HG02938 (cell line): ENCODE data around the gene ERC2.
"Not testable (repeated sequence)": the region's sequence is repeated elsewhere in the genome, so short reads cannot be mapped to it uniquely, and the experiment has no call there.

Source experiments
- ATAC-seq: cut with Tn5 transposase; IDR thresholded peaks from one replicate; pipeline ENCODE4 v1.9.1; 2021; ENCODE audit warnings: mild to moderate bottlenecking, moderate library complexity; ENCODE audit not compliant: unreplicated experiment

Gene ERC2

DNA sequence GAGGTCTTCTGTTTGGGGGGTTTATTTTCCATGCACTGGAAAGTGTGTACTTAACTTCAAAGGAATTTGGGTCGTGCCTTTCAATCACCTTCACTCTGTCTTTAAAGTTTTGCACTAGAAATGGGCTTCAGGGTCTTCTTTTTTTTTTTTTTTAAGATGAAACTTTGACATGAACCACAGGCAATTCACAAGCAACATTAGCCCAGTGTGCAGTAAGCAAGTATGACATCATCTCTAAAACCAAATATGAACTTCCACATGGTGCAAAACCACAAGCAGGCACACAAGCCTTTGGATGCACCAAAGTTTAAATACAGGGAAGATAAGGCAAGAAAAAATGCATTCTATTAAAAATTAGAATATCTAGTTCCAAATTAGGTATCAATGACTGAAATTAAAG lies 381.9 kb downstream of the ERC2 start:
- no peak for ATAC-seq

DNA sequence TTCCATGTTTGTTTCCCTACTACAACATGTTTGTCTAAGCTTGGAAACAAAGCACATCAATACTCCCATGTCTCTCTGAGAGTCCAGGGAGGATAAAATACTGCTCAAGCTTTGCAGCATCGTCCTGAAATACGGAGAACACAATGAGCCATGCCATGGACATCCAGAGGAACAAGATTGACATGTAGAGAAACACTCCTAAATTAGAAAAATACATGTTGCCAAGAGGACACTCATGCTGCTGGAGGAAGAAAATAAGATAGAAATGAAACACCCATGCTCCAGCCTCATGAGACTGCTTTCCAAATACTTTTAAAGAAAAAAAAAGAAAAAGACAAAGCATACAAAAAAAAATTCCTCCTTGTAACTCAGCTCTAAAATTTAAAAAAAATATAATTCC lies 387.0 kb downstream of the ERC2 start:
- no peak for ATAC-seq

DNA sequence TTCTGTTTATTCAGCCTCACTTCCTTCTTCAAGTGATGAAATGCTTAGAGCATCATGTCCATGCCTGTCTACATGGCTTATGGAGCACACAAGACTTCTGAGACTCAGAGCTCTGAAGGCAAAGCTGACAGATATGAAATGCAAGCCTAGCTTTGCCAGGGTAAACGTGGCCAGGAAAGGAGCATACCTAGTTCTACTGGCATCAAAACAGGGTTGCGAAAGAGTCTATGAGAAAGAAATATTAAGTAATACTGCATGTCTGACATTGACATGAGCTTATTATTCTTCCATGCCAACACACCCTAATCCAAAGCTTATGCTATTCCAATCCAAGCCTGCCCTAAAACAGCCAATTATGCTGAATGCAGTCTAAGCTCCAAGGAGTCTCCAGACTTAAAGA lies 391.5 kb downstream of the ERC2 start:
- ATAC-seq, result no peak

DNA sequence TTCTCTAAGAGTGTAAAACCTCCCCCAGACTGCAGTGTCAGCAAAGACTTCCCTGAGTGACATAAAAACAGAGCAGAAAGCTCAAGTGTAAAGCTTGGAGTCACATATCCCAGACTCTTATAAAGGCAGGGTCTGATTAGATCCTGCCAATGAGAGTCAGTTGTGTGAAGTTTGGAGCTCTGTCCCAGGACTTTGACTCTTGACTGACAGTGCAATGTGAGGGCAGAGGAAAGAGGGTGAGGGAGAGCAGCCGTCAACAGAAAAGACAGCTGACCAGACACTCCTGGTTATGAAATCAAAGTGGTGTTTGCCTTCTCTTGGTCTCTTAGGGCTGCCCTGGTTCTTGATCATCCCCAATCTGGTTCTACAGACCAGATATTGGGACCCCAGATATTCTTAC lies 393.2 kb downstream of the ERC2 start:
- ATAC-seq, result no peak

DNA sequence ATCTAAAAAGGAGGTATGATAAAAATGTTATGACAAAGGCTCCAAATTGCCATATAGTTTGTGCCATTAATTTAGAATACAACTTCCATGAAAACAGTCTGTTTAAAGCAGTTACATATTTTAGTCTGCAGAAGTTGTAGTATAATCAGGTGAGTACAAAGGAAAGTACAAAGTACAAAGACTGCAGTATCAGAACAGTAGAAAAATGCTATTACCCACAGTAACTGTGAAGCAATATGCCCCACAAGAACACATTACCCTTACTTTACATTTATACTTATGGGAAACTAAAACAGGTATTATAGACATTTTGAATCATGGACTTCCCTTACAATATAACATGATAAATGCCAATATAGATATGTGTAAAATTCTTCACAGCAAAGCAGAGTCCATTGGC lies 398.5 kb downstream of the ERC2 start:
- ATAC-seq, result no peak

DNA sequence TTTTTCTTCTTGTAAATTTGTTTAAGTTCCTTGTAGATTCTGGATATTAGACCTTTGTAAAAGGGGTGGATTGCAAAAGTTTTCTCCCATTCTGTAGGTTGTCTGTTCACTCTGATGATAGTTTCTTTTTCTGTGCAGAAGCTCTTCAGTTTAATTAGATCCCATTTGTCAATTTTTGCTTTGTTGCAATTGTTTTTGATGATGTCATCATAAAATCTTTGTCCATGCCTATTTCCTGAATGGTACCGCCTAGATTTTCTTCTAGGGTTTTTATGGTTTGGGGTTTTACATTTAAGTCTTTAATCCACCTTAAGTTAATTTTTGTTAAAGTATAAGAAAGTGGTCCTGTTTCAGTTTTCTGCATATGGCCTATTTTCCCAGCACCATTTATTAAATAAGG lies 401.9 kb downstream of the ERC2 start:
- ATAC-seq, result not testable (repeated sequence)

DNA sequence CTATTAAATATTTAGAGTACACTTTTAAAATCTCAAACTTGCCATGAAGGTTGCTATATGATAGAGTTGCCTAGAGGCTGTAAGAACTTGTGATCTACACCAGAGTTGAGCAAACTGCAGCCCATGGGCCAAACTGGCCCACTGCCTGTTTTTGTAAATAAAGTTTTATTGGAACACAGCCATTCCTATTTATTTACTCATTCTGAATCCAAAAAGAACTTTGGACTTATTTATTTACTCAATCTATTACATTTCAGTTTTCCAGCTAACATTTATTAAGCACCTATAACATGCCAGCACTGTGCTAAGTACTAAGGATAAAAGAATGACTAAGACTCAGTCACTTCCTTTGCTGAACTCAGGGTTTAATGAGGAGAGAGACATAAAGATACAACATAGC lies 403.6 kb downstream of the ERC2 start:
- no peak for ATAC-seq

DNA sequence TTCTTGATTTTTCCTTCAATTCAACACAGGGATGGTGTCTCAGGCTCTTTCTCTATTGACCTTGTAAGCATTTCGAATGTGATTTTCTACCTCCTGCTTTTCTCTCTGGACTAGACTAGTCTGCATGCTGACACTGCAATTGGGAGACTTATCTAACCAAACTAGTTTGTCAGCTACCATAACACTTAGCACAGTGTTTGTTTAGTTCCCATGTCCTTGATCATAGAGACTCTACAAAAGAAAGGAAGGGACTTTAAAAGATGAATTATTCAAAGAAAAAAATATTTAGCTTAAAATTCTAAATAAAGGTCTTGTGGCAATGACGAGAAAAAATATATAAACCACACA lies 407.0 kb downstream of the ERC2 start:
- no peak for ATAC-seq

DNA sequence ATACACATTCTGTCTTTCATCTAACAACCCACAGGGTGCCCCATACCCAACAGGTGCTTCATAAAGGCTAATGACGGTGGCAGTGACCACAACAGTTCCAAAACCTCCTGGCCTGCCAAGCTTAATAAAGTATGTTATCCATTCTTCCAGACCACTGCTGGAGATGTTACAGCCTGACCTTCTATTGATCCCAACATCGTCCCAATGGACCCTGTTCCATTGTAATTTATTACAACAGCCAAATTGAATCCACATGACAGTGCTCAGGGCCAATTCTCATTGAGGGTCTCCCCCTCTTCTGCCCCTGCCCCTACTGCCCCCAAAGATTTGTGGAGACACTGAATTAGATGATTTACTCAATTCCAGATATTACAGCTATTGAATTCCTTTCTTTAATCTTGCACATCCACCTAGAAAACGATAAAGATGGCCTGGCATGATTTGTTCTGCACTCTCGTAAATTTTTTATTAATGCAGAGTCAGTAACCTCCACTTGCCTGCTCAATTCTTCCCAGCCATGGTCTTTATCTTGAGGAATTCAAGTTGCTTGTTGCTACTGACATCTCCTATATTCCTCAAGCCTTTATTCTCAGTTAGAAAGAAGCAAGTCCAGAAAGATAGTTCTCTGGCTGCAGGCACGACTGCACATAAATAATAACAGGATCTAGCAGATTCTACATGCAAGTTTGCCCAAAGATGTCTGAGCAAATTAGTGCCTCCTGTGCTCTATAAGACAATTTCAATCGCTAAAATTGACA lies 407.6 kb downstream of the ERC2 start:
- no peak for ATAC-seq

DNA sequence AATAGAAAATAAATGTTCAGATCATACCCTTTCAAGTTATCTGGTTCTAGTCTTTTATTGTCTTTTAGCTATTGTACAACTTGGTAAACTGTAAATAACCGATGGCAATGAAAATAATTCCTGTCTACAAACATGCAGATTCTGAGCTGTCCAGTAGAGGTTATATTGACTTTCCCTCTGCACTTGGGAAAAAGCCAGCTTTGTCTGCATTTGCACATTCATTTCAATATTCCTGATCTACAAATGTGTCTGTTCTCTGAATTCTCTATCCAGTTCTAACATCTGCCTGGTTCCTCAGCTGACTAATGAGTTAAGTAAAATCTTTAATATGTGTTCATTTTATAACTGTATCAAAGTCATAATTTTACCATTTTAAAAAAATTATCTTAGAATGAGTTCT lies 408.5 kb downstream of the ERC2 start:
- no peak for ATAC-seq

DNA sequence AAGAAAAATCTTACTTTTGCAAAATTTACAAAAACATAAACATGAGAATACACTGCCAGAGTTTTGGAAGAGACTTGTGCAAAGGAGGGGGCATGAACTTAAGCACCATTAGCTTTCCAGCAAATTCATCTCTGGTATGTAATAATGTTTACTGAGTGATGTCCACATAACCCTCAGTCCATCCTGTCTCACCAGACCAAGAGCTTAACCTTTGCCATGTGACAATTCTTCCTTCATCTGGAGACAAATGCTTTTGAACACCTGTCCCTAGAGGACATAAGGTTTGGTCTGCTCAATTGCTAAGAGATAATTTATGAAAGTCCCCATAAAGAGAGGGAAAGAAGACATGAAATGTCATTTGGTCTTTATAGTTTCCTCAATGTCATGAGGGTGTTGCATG lies 412.3 kb downstream of the ERC2 start:
- ATAC-seq, result no peak

DNA sequence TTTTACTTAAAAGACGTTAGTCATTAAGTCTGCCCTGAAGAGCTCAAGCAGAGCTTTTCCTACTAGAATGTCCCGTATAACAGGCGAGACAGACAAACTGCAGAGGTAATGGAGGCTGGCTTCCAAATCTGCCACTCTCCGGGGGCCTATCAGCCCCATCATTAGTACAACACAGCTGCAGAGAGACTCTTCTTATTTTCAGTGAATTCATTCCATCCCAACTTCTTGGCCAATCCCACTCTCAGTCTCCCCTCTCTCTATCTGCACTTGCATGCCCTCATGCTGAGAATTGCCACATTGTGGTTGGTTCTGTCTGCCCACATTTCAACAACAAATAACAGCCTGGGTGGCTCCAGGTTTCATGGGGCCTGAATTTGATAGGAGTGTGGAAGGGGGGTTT lies 412.7 kb downstream of the ERC2 start:
- no peak for ATAC-seq

DNA sequence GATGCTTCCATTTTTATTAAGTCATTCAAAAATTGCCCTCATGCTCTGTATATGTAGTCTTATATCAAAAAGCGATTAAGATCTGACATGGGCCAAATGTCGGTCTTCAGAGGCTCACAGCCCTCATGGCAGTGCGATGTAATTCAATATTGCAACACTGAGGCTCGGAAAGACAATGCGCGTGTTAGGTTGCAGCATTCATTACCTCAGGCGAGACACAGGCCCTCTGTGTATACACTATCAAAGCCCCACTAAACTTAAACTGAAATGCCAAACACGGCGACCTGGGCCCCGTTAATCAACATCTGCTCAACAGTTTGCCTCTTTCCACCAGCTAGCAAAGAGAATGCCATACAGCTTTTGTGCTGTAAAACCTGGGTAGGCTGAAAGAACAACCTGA lies 413.4 kb downstream of the ERC2 start:
- no peak for ATAC-seq

DNA sequence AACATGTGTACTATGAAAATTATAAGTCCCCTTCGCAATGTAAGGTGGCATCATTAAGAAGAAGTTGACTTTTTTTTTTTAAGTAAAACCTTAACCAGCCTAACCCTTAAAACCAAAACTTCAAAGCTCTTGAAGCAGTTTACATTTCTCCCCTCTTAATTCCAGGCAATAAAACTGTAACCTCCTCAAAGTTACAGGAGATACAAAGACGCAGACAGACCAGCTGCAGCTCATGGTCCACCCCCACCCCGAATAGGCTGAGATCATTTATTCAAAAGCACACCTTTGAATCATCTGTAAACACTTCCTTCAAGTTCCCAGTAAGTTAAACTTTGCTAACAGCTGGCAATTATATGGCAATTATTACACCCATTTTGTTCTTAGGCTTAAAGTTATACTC lies 414.5 kb downstream of the ERC2 start:
- ATAC-seq, result no peak

DNA sequence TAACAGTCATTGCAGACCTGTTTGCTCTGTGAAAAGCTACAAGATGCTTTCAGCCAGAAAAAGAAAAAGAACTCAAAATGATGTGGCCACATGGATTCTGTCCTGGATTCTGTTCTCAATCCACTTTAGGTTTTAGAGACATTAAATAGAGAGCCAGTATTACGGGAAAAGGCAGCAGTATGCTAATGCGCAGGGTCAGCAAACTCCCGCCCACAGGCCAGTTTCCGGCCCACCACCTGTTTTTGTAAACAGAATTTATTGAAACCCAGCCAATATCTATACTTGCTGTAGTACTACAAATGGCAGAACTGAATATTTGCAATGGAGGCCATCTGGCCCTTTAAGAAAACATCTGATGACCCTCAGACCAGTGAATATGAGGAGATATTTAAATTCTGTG lies 416.1 kb downstream of the ERC2 start:
- no peak for ATAC-seq

DNA sequence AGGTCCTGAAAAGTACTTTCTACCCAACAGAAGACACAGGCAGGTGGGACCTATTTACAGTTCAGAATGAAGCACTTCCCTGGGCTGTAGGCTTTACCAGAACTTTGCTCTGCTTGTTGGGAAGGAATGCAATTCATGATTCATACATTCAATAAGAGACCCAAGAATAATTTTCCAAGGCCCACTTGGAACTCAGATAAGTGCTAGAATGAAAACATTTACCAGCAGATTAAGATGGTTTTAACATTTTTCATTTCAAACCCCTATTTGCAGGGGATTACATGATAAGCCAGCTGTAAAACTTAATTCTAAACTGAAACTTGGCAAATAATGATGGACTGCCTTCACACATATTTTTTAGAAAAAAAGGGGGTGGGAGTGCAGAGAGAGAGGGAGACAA lies 417.2 kb downstream of the ERC2 start:
- no peak for ATAC-seq

DNA sequence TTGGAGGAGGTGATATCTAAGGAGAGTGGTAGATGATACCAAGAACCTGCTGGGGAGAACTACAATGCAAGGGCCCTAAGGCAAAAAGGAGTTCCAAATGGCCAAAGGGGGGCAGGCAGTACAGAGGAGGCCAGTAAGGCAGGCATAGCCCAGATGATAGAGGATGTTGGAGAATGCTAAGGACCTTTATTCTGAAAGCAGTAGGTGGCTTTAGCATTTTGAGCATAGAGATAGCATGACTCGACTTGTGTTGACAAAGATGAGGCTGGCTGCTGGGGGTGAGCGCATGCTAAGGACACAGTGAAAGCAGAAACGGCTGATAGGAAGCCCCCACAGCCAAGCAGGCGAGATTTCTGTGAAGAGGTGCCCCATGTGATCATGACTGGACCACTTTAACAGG lies 419.3 kb downstream of the ERC2 start:
- ATAC-seq, result no peak

DNA sequence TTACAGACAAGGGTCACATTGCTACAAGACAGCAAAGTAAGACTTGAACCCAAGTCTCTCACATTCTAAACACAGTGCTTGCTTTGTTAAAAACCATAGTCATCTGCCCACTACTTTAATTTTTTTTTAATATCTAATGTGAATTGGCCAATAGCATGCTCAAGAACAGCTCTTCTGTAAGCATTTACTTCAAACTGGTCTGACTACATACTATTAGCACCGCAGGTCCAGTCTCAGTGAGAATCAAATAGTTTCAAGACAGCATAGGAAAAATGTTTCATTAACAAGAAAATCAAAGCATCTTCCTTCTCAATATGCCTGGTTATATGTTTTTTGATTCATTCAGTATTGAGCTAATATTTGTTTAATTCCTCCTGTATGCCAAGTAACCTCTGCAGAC lies 419.9 kb downstream of the ERC2 start:
- ATAC-seq, result no peak

DNA sequence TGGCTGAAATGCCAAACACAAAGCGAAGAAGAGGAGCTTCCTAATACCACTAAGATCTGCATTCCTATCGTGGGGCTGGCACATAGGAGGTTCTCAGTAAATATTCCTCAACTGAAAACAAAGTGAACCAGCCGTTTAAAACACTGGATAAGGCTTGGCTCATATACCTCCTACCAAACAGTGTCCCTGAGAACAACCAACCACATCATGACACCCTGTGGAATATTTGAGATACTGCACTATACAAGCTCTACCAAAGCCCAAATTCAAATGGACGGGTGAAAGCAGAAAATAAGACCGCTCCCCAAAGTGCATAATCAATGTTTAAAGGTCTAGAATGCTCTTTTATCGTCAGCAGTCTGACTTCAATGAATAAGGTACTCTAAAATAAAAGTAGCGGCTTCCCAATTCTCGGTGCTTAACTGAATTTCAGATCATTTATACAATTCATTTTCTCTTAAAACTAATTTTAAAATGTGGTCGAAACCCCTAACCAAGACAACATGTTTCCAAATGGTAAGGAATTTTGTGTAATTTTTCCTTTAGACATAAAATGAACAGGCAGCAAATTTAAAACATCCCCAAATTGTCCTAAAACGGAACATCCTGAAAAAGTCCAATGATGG lies 425.8 kb downstream of the ERC2 start:
- no peak for ATAC-seq

DNA sequence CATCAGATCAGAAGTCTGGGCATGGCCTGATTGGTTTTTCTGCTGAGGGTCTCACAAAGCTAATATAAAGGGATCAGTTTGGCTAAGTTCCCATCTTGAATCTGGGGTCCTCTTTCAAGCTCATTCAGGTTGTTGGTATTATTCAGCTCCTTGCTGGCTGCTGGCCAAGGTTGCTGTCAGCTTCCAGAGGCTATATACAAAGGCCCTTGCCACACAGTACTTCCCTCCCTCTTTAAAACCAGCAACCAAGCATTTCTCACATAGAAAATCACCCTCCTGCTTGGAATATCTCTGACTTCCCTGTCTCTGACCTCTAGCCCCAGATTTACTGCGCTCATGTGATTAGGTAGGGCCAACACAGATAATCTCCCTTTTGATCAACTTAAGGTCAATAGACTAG lies 442.9 kb downstream of the ERC2 start:
- no peak for ATAC-seq

DNA sequence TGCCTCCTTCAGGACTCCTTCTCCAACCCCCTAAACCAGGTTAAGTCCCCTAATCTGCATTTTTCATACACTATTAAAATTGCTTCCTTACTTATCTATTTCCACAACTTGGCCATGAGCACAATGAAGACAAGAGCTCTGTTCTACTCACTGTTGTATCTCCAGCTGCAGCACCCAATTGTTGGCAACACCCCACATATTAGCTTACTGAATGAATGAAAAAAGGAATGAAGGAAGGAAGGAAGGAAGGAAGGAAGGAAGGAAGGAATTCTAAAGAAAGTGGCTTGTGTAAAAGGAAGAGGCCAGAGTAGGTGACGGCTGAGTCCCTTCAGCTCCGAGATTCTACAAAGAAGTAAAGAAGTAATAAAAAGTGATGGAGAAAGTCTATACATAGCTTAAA lies 444.7 kb downstream of the ERC2 start:
- no peak for ATAC-seq

DNA sequence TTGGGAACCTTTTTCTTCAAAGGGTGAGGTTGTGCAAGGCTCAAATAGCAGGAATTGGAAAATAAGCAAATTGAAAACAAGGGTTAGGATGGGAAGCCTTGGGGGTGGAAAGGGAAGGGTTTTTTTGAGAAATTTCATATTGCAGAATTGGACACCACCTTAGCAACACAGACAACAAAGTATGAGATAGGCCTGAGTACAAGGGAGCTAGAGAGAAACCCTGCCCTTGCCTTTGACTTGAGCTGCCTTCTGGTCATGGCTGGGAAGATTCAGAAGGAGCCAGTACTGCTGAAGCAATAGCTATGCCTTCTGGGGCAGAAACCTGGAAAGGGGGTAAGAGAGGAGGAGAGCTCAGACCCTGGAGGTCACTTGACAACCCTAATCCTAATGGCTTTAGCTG lies 445.6 kb downstream of the ERC2 start:
- ATAC-seq, result no peak

DNA sequence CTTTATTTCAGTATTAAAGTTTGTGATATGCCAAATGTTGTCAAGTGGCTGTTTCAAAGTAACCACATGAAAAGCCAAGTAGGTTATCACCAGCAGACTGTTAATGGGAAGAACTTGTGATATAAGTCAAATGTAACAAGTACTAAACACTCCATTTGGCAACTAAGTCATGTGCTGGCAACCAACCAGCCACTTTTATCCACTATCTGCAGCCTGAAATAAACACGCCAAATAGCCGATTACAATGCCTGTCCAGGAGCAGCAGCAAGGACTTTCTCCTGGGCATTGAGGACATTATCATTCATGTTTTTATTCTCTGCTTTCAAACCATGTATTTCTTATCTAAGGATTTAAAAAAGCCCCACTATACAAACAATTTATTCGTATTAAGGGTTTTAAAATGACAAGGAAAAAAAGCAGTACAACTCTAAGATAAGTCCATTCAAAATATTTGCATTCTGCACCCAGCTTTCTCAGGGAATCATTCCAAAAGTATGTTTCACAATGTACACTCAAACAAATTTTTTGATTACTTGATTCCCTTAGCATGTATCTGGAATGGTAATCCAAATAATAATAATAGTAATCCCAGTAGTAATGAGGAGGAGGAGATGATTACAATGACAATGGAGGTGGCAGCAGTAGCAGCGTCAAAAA lies 448.6 kb downstream of the ERC2 start:
- ATAC-seq, result no peak
